Neuronal stem cell (in vitro differentiated cells): ENCODE results near the gene ZNF835.

ENCODE experiments used
- DNase-seq: peaks from one replicate; pipeline ENCODE4 v3.0.0-alpha.2; 2013; ENCODE audit warnings: low spot score
- H2AFZ ChIP-seq: one replicate; pipeline ENCODE4 v1.6.1; 2013; ENCODE audit warnings: mild to moderate bottlenecking, low read length, inconsistent platforms
- H2AK5ac ChIP-seq: 2 replicates; pipeline ENCODE4 v1.6.1; 2013; ENCODE audit warnings: low read depth, mild to moderate bottlenecking, inconsistent platforms, low read length, moderate library complexity, mixed read lengths
- H2BK120ac ChIP-seq: 2 replicates; pipeline ENCODE4 v1.6.1; 2013; ENCODE audit warnings: low read depth, mild to moderate bottlenecking, inconsistent platforms, low read length, moderate library complexity, mixed read lengths
- H2BK12ac ChIP-seq: one replicate; pipeline ENCODE4 v1.6.1; 2013; ENCODE audit warnings: low read length, inconsistent platforms
- H2BK15ac ChIP-seq: 2 replicates; pipeline ENCODE4 v1.6.1; 2013; ENCODE audit warnings: mild to moderate bottlenecking, low read length, inconsistent platforms, mixed read lengths
- H2BK5ac ChIP-seq: one replicate; pipeline ENCODE4 v1.6.1; 2013; ENCODE audit warnings: inconsistent platforms, mild to moderate bottlenecking, low read length, moderate library complexity
- H3K14ac ChIP-seq: one replicate; pipeline ENCODE4 v1.6.1; 2013; ENCODE audit warnings: low read length, inconsistent platforms
- H3K18ac ChIP-seq: 2 replicates; pipeline ENCODE4 v1.6.1; 2013; ENCODE audit warnings: low read length, inconsistent platforms
- H3K23ac ChIP-seq: 2 replicates; pipeline ENCODE4 v1.6.1; 2013; ENCODE audit warnings: low read depth, mild to moderate bottlenecking, mixed read lengths, low read length, inconsistent platforms; ENCODE audit not compliant: poor library complexity
- H3K27ac ChIP-seq: replicated peaks from 3 replicates; pipeline ENCODE4 v1.5.1; 2013; ENCODE audit warnings: low read length, inconsistent platforms
- H3K27me3 ChIP-seq, 3 experiments: 2 replicates each; pipeline ENCODE4 v1.6.1; 2013; ENCODE audit warnings: low read length in 3 of 3, mild to moderate bottlenecking in 2 of 3, inconsistent platforms in 1 of 3, low read depth in 1 of 3, mixed read lengths in 1 of 3, moderate library complexity in 1 of 3; ENCODE audit not compliant: control insufficient read depth in 3 of 3, insufficient read depth in 3 of 3
- H3K36me3 ChIP-seq, 2 donors: replicated peaks in 1 of 2; 2 replicates each; pipeline ENCODE4 v1.6.1; 2013; ENCODE audit warnings: low read length in 2 of 2; ENCODE audit not compliant: control insufficient read depth in 2 of 2, insufficient read depth in 2 of 2
- H3K4ac ChIP-seq: 2 replicates; pipeline ENCODE4 v1.6.1; 2013; ENCODE audit warnings: inconsistent platforms, mild to moderate bottlenecking, low read length, moderate library complexity
- H3K4me1 ChIP-seq, 2 donors: 1 replicate in 1 of 2; 2 replicates in 1 of 2; pipeline ENCODE4 v1.6.1; 2013; ENCODE audit warnings: low read length in 2 of 2, low read depth in 1 of 2; ENCODE audit not compliant: control insufficient read depth in 2 of 2, insufficient read depth in 1 of 2
- H3K4me2 ChIP-seq: one replicate; pipeline ENCODE4 v1.6.1; 2013; ENCODE audit warnings: mild to moderate bottlenecking, low read length, inconsistent platforms; ENCODE audit not compliant: insufficient read depth, poor library complexity, severe bottlenecking
- H3K4me3 ChIP-seq, 2 donors: 2 replicates each; pipeline ENCODE4 v1.5.1; 2013; ENCODE audit warnings: low read length in 2 of 2, mild to moderate bottlenecking in 2 of 2, inconsistent platforms in 1 of 2, moderate library complexity in 1 of 2
- H3K79me1 ChIP-seq: one replicate; pipeline ENCODE4 v1.6.1; 2013; ENCODE audit warnings: low read depth, mild to moderate bottlenecking, inconsistent platforms, low read length, moderate library complexity
- H3K9ac ChIP-seq: one replicate; pipeline ENCODE4 v1.6.1; 2013; ENCODE audit warnings: mild to moderate bottlenecking, low read depth, low read length, inconsistent platforms; ENCODE audit not compliant: poor library complexity
- H3K9me3 ChIP-seq, 2 donors: replicated peaks in 1 of 2; 2 replicates each; pipeline versions ENCODE3 to v1.6.1; 2013; ENCODE audit warnings: low read length in 2 of 2, mild to moderate bottlenecking in 2 of 2, inconsistent platforms in 1 of 2, low read depth in 1 of 2, mixed read lengths in 1 of 2, moderate library complexity in 1 of 2; ENCODE audit not compliant: control insufficient read depth in 2 of 2, insufficient read depth in 1 of 2
- H4K8ac ChIP-seq: one replicate; pipeline ENCODE4 v1.6.1; 2013; ENCODE audit warnings: low read depth, mild to moderate bottlenecking, inconsistent platforms, low read length, moderate library complexity
- H4K91ac ChIP-seq: one replicate; pipeline ENCODE4 v1.6.1; 2013; ENCODE audit warnings: low read length, low read depth, mild to moderate bottlenecking, inconsistent platforms; ENCODE audit not compliant: poor library complexity
- WGBS, 2 donors: extraction: QIAGEN DNeasy Blood & Tissue Kit; methylation state at CpG; one replicate each; pipeline ENCODE4 v1.1.7; 2013; ENCODE audit warnings: missing lambda C conversion rate in 2 of 2, mixed read lengths in 1 of 2; ENCODE audit not compliant: insufficient read length in 2 of 2, insufficient replicate concordance in 1 of 2; ENCODE audit errors: extremely low coverage in 2 of 2; 5-methylcytosine and 5-hydroxymethylcytosine counted together

Gene ZNF835

GRCh38 chr19:56613639-56614038, 57.9 kb downstream of the ZNF835 start:
- Histone ChIP-seq H2BK15ac (no peak overlapping the region), H3K9me3 (peaks cover 16 to 100% of the 10 kb centered on the region in 2 donors), H2AK5ac (no peak overlapping the region), H3K9ac (no peak overlapping the region), H3K14ac (no peak overlapping the region), H3K4me2 (no peak overlapping the region), H3K4me3 (no peak overlapping the region), H3K23ac (no peak overlapping the region), H3K27me3 (no peaks in the 10 kb centered on the region), H2BK120ac (no peak overlapping the region), H3K79me1 (peaks cover 12% of the 10 kb centered on the region), H2BK5ac (no peak overlapping the region), H3K36me3 (peaks cover 12 to 90% of the 10 kb centered on the region in 2 donors), H3K18ac (no peak overlapping the region), H2BK12ac (no peak overlapping the region), H3K27ac (no peak overlapping the region), H3K4ac (no peak overlapping the region), H4K91ac (no peak overlapping the region), H2AFZ (no peak overlapping the region), H4K8ac (no peak overlapping the region), H3K4me1 (no peaks in the 10 kb centered on the region)
- no peak for DNase-seq
- WGBS, 2 donors, result no CpG with 5 or more reads among the region's 5 CpGs

GRCh38 chr19:56612737-56613136, 58.8 kb downstream of the ZNF835 start:
- Histone ChIP-seq H3K4ac (no peak overlapping the region), H3K18ac (no peak overlapping the region), H2BK5ac (no peak overlapping the region), H3K79me1 (peaks cover 8% of the 10 kb centered on the region), H4K91ac (no peak overlapping the region), H2BK120ac (no peak overlapping the region), H3K4me3 (no peak overlapping the region), H3K27ac (no peak overlapping the region), H2BK12ac (no peak overlapping the region), H3K14ac (no peak overlapping the region), H2AFZ (no peak overlapping the region), H2AK5ac (no peak overlapping the region), H3K23ac (no peak overlapping the region), H3K36me3 (peaks cover 7 to 89% of the 10 kb centered on the region in 2 donors), H3K9me3 (peaks cover 14 to 100% of the 10 kb centered on the region in 2 donors), H3K4me2 (no peak overlapping the region), H3K4me1 (no peaks in the 10 kb centered on the region), H3K9ac (no peak overlapping the region), H4K8ac (no peak overlapping the region), H3K27me3 (no peaks in the 10 kb centered on the region), H2BK15ac (no peak overlapping the region)
- DNase-seq, result no peak
- no CpG with 5 or more reads among the region's 2 CpGs for WGBS, 2 donors
